LNCaP clone FGC (cell line): Measurements from ENCODE around the gene BAMBI.

Experiments
- DNase-seq: peaks from one replicate; pipeline ENCODE4 v3.0.0-alpha.2; 2011; ENCODE audit warnings: low read depth
- H3K4me3 ChIP-seq: 2 replicates; pipeline ENCODE4 v1.5.1; 2011; ENCODE audit warnings: mild to moderate bottlenecking, low read depth, low read length, control low read depth
- CTCF ChIP-seq: IDR thresholded peaks from 2 replicates; pipeline ENCODE4 v1.5.1; 2012; ENCODE audit warnings: mild to moderate bottlenecking; ENCODE audit not compliant: control insufficient read depth, insufficient read depth; ENCODE audit errors: extremely low read depth

Gene BAMBI

GRCh38 chr10:28681928-28682750 is 4.8 kb downstream of the BAMBI start:
- no peak for DNase-seq
- no peak for TF ChIP-seq CTCF
- no peak overlapping the region for H3K4me3 ChIP-seq

- H3K4me3 ChIP-seq = no peak overlapping the region
- no peak for DNase-seq
- no peak for TF ChIP-seq CTCF
Observed at GRCh38 chr10:28684157-28684985, 7.0 kb downstream of the BAMBI start.

- TF ChIP-seq CTCF = no peak
- DNase-seq = peak; percentile 96
- no peak overlapping the region for H3K4me3 ChIP-seq
Observed at GRCh38 chr10:28684986-28685580, 7.8 kb downstream of the BAMBI start.

GRCh38 chr10:28685717-28686116 is 8.4 kb downstream of the BAMBI start:
- no peak for TF ChIP-seq CTCF
- no peak for DNase-seq
- H3K4me3 ChIP-seq = no peak overlapping the region

- TF ChIP-seq CTCF = no peak
- H3K4me3 ChIP-seq = no peak overlapping the region
- no peak for DNase-seq
Observed at GRCh38 chr10:28686835-28687682, 9.7 kb downstream of the BAMBI start.

GRCh38 chr10:28687683-28688001 is 10.3 kb downstream of the BAMBI start:
- DNase-seq = no peak
- no peak overlapping the region for H3K4me3 ChIP-seq
- TF ChIP-seq CTCF = no peak
